ENCODE results near the gene MIEN1. TPM values are rescaled to one million over a fixed set of nuclear protein-coding genes. Genes with fewer than 3 reads are reported as not detected.

The MIEN1 gene
- total and polyA plus RNA-seq, 2 of the 13 experiments (the other 11 are each of a cell fraction or from before 2014, with no cell fraction given): 40.6 to 56.6 TPM

DNA sequence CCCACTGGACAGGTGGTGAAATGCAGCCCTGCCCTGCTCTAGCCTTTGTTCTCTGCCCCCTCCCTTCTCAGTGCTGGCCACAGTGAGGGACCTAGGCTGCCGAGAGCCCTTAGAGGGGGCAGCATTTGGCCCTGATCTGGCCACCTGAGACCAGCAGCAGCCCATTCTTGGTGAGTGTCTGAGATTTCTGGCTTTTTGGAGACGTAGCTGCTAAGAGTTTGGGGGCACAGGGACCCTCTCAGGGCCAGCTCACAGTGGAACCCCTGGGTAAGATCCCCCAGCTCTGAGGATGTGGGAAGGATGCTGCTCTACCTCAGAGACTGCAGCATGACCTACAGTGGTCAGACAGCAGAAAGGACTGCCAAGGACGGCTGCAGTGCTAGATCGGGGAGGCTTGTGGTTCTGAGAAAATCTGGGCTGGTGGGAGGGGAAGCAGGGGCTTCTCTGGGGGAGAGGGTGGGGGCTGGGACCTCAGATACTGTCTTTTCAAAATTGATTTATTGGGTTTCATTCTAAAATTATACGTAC lies 20.7 kb upstream of the MIEN1 start (continued):
- TF ChIP-seq, protein P1, sequence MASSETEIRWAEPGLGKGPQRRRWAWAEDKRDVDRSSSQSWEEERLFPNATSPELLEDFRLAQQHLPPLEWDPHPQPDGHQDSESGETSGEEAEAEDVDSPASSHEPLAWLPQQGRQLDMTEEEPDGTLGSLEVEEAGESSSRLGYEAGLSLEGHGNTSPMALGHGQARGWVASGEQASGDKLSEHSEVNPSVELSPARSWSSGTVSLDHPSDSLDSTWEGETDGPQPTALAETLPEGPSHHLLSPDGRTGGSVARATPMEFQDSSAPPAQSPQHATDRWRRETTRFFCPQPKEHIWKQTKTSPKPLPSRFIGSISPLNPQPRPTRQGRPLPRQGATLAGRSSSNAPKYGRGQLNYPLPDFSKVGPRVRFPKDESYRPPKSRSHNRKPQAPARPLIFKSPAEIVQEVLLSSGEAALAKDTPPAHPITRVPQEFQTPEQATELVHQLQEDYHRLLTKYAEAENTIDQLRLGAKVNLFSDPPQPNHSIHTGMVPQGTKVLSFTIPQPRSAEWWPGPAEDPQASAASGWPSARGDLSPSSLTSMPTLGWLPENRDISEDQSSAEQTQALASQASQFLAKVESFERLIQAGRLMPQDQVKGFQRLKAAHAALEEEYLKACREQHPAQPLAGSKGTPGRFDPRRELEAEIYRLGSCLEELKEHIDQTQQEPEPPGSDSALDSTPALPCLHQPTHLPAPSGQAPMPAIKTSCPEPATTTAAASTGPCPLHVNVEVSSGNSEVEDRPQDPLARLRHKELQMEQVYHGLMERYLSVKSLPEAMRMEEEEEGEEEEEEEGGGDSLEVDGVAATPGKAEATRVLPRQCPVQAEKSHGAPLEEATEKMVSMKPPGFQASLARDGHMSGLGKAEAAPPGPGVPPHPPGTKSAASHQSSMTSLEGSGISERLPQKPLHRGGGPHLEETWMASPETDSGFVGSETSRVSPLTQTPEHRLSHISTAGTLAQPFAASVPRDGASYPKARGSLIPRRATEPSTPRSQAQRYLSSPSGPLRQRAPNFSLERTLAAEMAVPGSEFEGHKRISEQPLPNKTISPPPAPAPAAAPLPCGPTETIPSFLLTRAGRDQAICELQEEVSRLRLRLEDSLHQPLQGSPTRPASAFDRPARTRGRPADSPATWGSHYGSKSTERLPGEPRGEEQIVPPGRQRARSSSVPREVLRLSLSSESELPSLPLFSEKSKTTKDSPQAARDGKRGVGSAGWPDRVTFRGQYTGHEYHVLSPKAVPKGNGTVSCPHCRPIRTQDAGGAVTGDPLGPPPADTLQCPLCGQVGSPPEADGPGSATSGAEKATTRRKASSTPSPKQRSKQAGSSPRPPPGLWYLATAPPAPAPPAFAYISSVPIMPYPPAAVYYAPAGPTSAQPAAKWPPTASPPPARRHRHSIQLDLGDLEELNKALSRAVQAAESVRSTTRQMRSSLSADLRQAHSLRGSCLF (CRISPR knock-in tag; IDR thresholded peaks at IDR 0.05; ENCODE audit: borderline replicate concordance): no peak
- TF ChIP-seq KDM2A (CRISPR knock-in tag; IDR thresholded peaks at IDR 0.05; ENCODE audit: borderline replicate concordance, low read depth) (no peak), CHD4 (IDR thresholded peaks at IDR 0.05; ENCODE audit: borderline replicate concordance, low read length) (no peak), ZNF839 (CRISPR knock-in tag; IDR thresholded peaks at IDR 0.05; ENCODE audit: borderline replicate concordance) (0 out of 2 replicates have a peak, but pooled peaks have one; percentile 49), RNF2 (conservative IDR thresholded peaks at IDR 0.05; ENCODE audit: low read depth) (no peak), NFKB2 (CRISPR knock-in tag; IDR thresholded peaks at IDR 0.05; ENCODE audit: borderline replicate concordance) (0 out of 2 replicates have a peak, but pooled peaks have one; percentile 37), TAF15 (IDR thresholded peaks at IDR 0.05; ENCODE audit: low read depth, low read length, poor library complexity, severe bottlenecking) (no peak), U2AF1 (optimal IDR thresholded peaks at IDR 0.05; ENCODE audit: low read depth, low read length) (peak; percentile 9)
- TF ChIP-seq, protein P2, sequence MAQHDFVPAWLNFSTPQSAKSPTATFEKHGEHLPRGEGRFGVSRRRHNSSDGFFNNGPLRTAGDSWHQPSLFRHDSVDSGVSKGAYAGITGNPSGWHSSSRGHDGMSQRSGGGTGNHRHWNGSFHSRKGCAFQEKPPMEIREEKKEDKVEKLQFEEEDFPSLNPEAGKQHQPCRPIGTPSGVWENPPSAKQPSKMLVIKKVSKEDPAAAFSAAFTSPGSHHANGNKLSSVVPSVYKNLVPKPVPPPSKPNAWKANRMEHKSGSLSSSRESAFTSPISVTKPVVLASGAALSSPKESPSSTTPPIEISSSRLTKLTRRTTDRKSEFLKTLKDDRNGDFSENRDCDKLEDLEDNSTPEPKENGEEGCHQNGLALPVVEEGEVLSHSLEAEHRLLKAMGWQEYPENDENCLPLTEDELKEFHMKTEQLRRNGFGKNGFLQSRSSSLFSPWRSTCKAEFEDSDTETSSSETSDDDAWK (CRISPR knock-in tag; IDR thresholded peaks at IDR 0.05): no peak
- TF ChIP-seq, protein P3, sequence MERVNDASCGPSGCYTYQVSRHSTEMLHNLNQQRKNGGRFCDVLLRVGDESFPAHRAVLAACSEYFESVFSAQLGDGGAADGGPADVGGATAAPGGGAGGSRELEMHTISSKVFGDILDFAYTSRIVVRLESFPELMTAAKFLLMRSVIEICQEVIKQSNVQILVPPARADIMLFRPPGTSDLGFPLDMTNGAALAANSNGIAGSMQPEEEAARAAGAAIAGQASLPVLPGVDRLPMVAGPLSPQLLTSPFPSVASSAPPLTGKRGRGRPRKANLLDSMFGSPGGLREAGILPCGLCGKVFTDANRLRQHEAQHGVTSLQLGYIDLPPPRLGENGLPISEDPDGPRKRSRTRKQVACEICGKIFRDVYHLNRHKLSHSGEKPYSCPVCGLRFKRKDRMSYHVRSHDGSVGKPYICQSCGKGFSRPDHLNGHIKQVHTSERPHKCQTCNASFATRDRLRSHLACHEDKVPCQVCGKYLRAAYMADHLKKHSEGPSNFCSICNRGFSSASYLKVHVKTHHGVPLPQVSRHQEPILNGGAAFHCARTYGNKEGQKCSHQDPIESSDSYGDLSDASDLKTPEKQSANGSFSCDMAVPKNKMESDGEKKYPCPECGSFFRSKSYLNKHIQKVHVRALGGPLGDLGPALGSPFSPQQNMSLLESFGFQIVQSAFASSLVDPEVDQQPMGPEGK (CRISPR knock-in tag; IDR thresholded peaks at IDR 0.05): 0 out of 2 replicates have a peak, but pooled peaks have one; percentile 36

All from HepG2 (cell line).